Skeletal muscle cell (primary cell): ENCODE data around the gene TBC1D2B.

ENCODE experiments used
- DNase-seq: peaks from one replicate; pipeline ENCODE4 v3.0.0-alpha.2; 2010; ENCODE audit warnings: low read depth
- H3K4me3 ChIP-seq: 2 replicates; pipeline ENCODE4 v1.5.1; 2011; ENCODE audit warnings: low read depth, mild to moderate bottlenecking, control low read depth, low read length, moderate library complexity

Gene TBC1D2B

GRCh38 chr15:78075490-78076230 lies 1.9 kb downstream of the TBC1D2B start:
- peak; percentile 93 for DNase-seq
- peak overlapping the region; percentile 58 for H3K4me3 ChIP-seq

- H3K4me3 ChIP-seq = no peak overlapping the region
- no peak for DNase-seq
Measured at GRCh38 chr15:78073046-78073787, 4.3 kb downstream of the TBC1D2B start.

GRCh38 chr15:78072080-78072892 lies 5.2 kb downstream of the TBC1D2B start:
- H3K4me3 ChIP-seq = no peak overlapping the region
- peak; percentile 83 for DNase-seq

- no peak overlapping the region for H3K4me3 ChIP-seq
- no peak for DNase-seq
Measured at GRCh38 chr15:78071383-78071782, 6.1 kb downstream of the TBC1D2B start.

- no peak for DNase-seq
- no peak overlapping the region for H3K4me3 ChIP-seq
Measured at GRCh38 chr15:78070049-78070700, 7.3 kb downstream of the TBC1D2B start.

GRCh38 chr15:78069462-78070029 lies 8.0 kb downstream of the TBC1D2B start:
- no peak overlapping the region for H3K4me3 ChIP-seq
- no peak for DNase-seq

GRCh38 chr15:78069052-78069414 lies 8.5 kb downstream of the TBC1D2B start:
- H3K4me3 ChIP-seq = no peak overlapping the region
- no peak for DNase-seq

GRCh38 chr15:78067328-78068228 lies 9.9 kb downstream of the TBC1D2B start:
- no peak overlapping the region for H3K4me3 ChIP-seq
- DNase-seq = no peak

GRCh38 chr15:78065973-78066946 lies 11.3 kb downstream of the TBC1D2B start:
- no peak overlapping the region for H3K4me3 ChIP-seq
- DNase-seq = no peak

- no peak overlapping the region for H3K4me3 ChIP-seq
- peak; percentile 98 for DNase-seq
Measured at GRCh38 chr15:78065284-78065872, 12.1 kb downstream of the TBC1D2B start.

GRCh38 chr15:78064544-78064943 lies 13.0 kb downstream of the TBC1D2B start:
- DNase-seq = no peak
- H3K4me3 ChIP-seq = no peak overlapping the region

GRCh38 chr15:78063970-78064385 lies 13.5 kb downstream of the TBC1D2B start:
- no peak for DNase-seq
- H3K4me3 ChIP-seq = no peak overlapping the region

GRCh38 chr15:78063217-78063616 lies 14.3 kb downstream of the TBC1D2B start:
- no peak for DNase-seq
- no peak overlapping the region for H3K4me3 ChIP-seq

- peak overlapping the region; percentile 29 for H3K4me3 ChIP-seq
- no peak for DNase-seq
Measured at GRCh38 chr15:78061963-78062427, 15.5 kb downstream of the TBC1D2B start.

GRCh38 chr15:78060232-78060631 lies 17.3 kb downstream of the TBC1D2B start:
- DNase-seq = no peak
- no peak overlapping the region for H3K4me3 ChIP-seq

GRCh38 chr15:78059110-78059839 lies 18.2 kb downstream of the TBC1D2B start:
- no peak overlapping the region for H3K4me3 ChIP-seq
- DNase-seq = no peak
